Colonic mucosa (tissue), 4 donors: Measurements from ENCODE around the gene EPS8. TPM values are rescaled to one million over a fixed set of nuclear protein-coding genes. Genes with fewer than 3 reads are reported as not detected.

Source experiments
- DNase-seq: peaks from one replicate; pipeline ENCODE4 v3.0.0-alpha.2; 2020
- H3K27ac ChIP-seq: fragments of 200-600 bp; one replicate; pipeline ENCODE4 v1.8.0; 2021
- H3K27me3 ChIP-seq: fragments of 200-600 bp; one replicate; pipeline ENCODE4 v1.8.0; 2021
- H3K36me3 ChIP-seq: fragments of 200-600 bp; one replicate; pipeline ENCODE4 v1.8.0; 2021
- H3K4me1 ChIP-seq: fragments of 200-600 bp; one replicate; pipeline ENCODE4 v1.8.0; 2021; ENCODE audit warnings: mild to moderate bottlenecking
- H3K4me3 ChIP-seq: fragments of 200-600 bp; one replicate; pipeline ENCODE4 v1.8.0; 2021
- H3K9ac ChIP-seq, 2 donors: one replicate each; pipeline ENCODE4 v1.7.0; 2013; ENCODE audit warnings: control low read depth in 2 of 2, low read depth in 2 of 2, low read length in 2 of 2
- H3K9me3 ChIP-seq: fragments of 200-600 bp; one replicate; pipeline ENCODE4 v1.8.0; 2021
- CTCF ChIP-seq: fragments of 200-600 bp; IDR thresholded peaks from one replicate; pipeline ENCODE4 v1.8.0; 2022; ENCODE audit warnings: antibody characterized with exemption, mild to moderate bottlenecking
- intact Hi-C: fragments of 100-400 bp; cut with DNase I; formaldehyde crosslinking; loops from one replicate; pipeline ENCODE4 v1.14.1; 2022
- total RNA-seq, 2 donors: library from RNA; stranded (reverse); fragmentation: NEBNext Ultra II Directional in 1 of 2; extraction: Animal tissue kit (Norgen Biotek cat#: 25700) in 1 of 2; gene quantifications; one replicate each; pipeline ENCODE4 v1.2.1, GENCODE V29; 2021
- donor health status: healthy.
- donor health status: DM: no; HTN: no; CAD: no.
- donor health status: DM: no; HTN: no; CAD: no.

The EPS8 gene
- total RNA-seq, 2 donors from 2014 or later = 93.7 to 161 TPM

- H3K36me3 ChIP-seq = no peaks in the 10 kb centered on the region
- peak overlapping the region; percentile 52 for H3K27ac ChIP-seq
- TF ChIP-seq CTCF = no peak
- intact Hi-C loops = no loop called here
- H3K4me3 ChIP-seq = no peak overlapping the region
- H3K9me3 ChIP-seq = no peaks in the 10 kb centered on the region
- no peaks in the 10 kb centered on the region for H3K27me3 ChIP-seq
- no peaks in the 10 kb centered on the region for H3K4me1 ChIP-seq
- H3K9ac ChIP-seq = peak overlapping the region in 1 of 2 donors; percentile 26
- DNase-seq = no peak
Observed at GRCh38 chr12:15732341-15733061, 56.7 kb downstream of the EPS8 start.

GRCh38 chr12:15731940-15732339 is 57.2 kb downstream of the EPS8 start:
- H3K4me3 ChIP-seq = no peak overlapping the region
- DNase-seq = no peak
- H3K9ac ChIP-seq = no peak overlapping the region
- no peaks in the 10 kb centered on the region for H3K4me1 ChIP-seq
- no peaks in the 10 kb centered on the region for H3K36me3 ChIP-seq
- TF ChIP-seq CTCF = no peak
- no peaks in the 10 kb centered on the region for H3K9me3 ChIP-seq
- peak overlapping the region; percentile 52 for H3K27ac ChIP-seq
- intact Hi-C loops = no loop called here
- no peaks in the 10 kb centered on the region for H3K27me3 ChIP-seq

- intact Hi-C loops = no loop called here
- no peaks in the 10 kb centered on the region for H3K9me3 ChIP-seq
- H3K4me3 ChIP-seq = no peak overlapping the region
- TF ChIP-seq CTCF = no peak
- H3K4me1 ChIP-seq = peaks cover 6% of the 10 kb centered on the region
- no peak overlapping the region for H3K27ac ChIP-seq
- H3K9ac ChIP-seq = no peak overlapping the region
- no peak for DNase-seq
- no peaks in the 10 kb centered on the region for H3K27me3 ChIP-seq
- H3K36me3 ChIP-seq = no peaks in the 10 kb centered on the region
Observed at GRCh38 chr12:15729097-15729496, 60.1 kb downstream of the EPS8 start.

- no peaks in the 10 kb centered on the region for H3K27me3 ChIP-seq
- intact Hi-C loops = no loop called here
- peak overlapping the region; percentile 56 for H3K27ac ChIP-seq
- H3K4me1 ChIP-seq = peaks cover 6% of the 10 kb centered on the region
- H3K4me3 ChIP-seq = no peak overlapping the region
- no peak for TF ChIP-seq CTCF
- peak; percentile 57 for DNase-seq
- H3K36me3 ChIP-seq = no peaks in the 10 kb centered on the region
- no peak overlapping the region for H3K9ac ChIP-seq
- no peaks in the 10 kb centered on the region for H3K9me3 ChIP-seq
Observed at GRCh38 chr12:15728118-15728598, 61.0 kb downstream of the EPS8 start.

GRCh38 chr12:15726878-15727150 is 62.4 kb downstream of the EPS8 start:
- no peak for TF ChIP-seq CTCF
- intact Hi-C loops = no loop called here
- H3K36me3 ChIP-seq = no peaks in the 10 kb centered on the region

More at GRCh38 chr12:15726878-15727150, 62.4 kb downstream of the EPS8 start:
- Histone ChIP-seq H3K27me3 (no peaks in the 10 kb centered on the region), H3K4me1 (peaks cover 6% of the 10 kb centered on the region), H3K4me3 (no peak overlapping the region), H3K9ac (no peak overlapping the region), H3K27ac (peak overlapping the region; percentile 30), H3K9me3 (no peaks in the 10 kb centered on the region)
- no peak for DNase-seq
